SK-N-SH (cell line): ENCODE data around the gene ENDOV. TPM values are rescaled to one million over a fixed set of nuclear protein-coding genes. Genes with fewer than 3 reads are reported as not detected.

Experiments
- CTCF ChIA-PET: fragments of 300-600, 350-600 bp; formaldehyde crosslinking; extraction: SDS; loops from one replicate; lab custom pipeline; 2021; lab: Yijun Ruan, JAX
- POLR2A ChIA-PET: fragments of 350-600 bp; sonication (Branson Sonifier 250); formaldehyde crosslinking; extraction: SDS; loops from one replicate; lab custom pipeline; 2020; ENCODE audit warnings: antibody characterized with exemption, inconsistent platforms; lab: Yijun Ruan, JAX
- DNase-seq: peaks from one replicate; pipeline ENCODE4 v3.0.0; 2012
- H2AFZ ChIP-seq: fragments of 200-600 bp; sonication (generic); 2 replicates; pipeline ENCODE4 v1.8.1; 2016; ENCODE audit warnings: antibody characterized with exemption, mild to moderate bottlenecking, low read depth
- H3F3A ChIP-seq: fragments of 200-600 bp; sonication (generic); replicated peaks from 2 replicates; pipeline ENCODE3; 2016; ENCODE audit warnings: antibody characterized with exemption, mild to moderate bottlenecking; ENCODE audit not compliant: insufficient read depth
- H3K27ac ChIP-seq, 2 experiments: fragments of 200-500 bp in 1 of 2; fragments of 200-600 bp in 1 of 2; sonication (Bioruptor generic) in 1 of 2; sonication (generic), shearing (Covaris generic) in 1 of 2; 2 replicates each; pipeline versions ENCODE4 v1.5.1 to v1.6.1; 2014 to 2016; ENCODE audit warnings: low read depth in 2 of 2, inconsistent platforms in 1 of 2, low read length in 1 of 2, mild to moderate bottlenecking in 1 of 2, mixed read lengths in 1 of 2
- H3K27me3 ChIP-seq: fragments of 200-600 bp; sonication (generic), shearing (Covaris generic); 2 replicates; pipeline ENCODE4 v1.6.1; 2016; ENCODE audit warnings: mixed run types; ENCODE audit not compliant: insufficient read depth
- H3K36me3 ChIP-seq, 2 experiments: fragments of 200-500 bp in 1 of 2; fragments of 200-600 bp in 1 of 2; sonication (Bioruptor generic) in 1 of 2; sonication (generic) in 1 of 2; replicated peaks in 1 of 2; 2 replicates each; pipeline versions ENCODE3 to v1.5.1; 2014 to 2016; ENCODE audit warnings: low read length in 1 of 2, mild to moderate bottlenecking in 1 of 2; ENCODE audit not compliant: insufficient read depth in 2 of 2, control insufficient read depth in 1 of 2
- H3K4me1 ChIP-seq, 2 experiments: fragments of 200-500 bp in 1 of 2; fragments of 200-600 bp in 1 of 2; sonication (Bioruptor generic) in 1 of 2; sonication (generic), shearing (Covaris generic) in 1 of 2; 2 replicates each; pipeline versions ENCODE4 v1.5.1 to v1.6.1; 2014 to 2016; ENCODE audit warnings: low read depth in 1 of 2, low read length in 1 of 2, mixed run types in 1 of 2; ENCODE audit not compliant: insufficient read depth in 2 of 2, control insufficient read depth in 1 of 2
- H3K4me2 ChIP-seq: fragments of 200-600 bp; sonication (generic), shearing (Covaris generic); 2 replicates; pipeline ENCODE4 v1.6.1; 2017; ENCODE audit warnings: mixed run types
- H3K4me3 ChIP-seq, 2 experiments: fragments of 200-500 bp in 1 of 2; fragments of 200-600 bp in 1 of 2; sonication (Bioruptor generic) in 1 of 2; sonication (generic), shearing (Covaris generic) in 1 of 2; 2 replicates each; pipeline versions ENCODE4 v1.5.1 to v1.8.1; 2014 to 2016; ENCODE audit warnings: low read depth in 2 of 2, inconsistent platforms in 1 of 2, low read length in 1 of 2, mild to moderate bottlenecking in 1 of 2, mixed read lengths in 1 of 2, moderate library complexity in 1 of 2
- H3K79me2 ChIP-seq: fragments of 200-600 bp; sonication (generic); 2 replicates; pipeline ENCODE4 v1.8.1; 2017; ENCODE audit warnings: mild to moderate bottlenecking; ENCODE audit not compliant: insufficient read depth
- H3K9ac ChIP-seq: fragments of 200-600 bp; sonication (generic); 2 replicates; pipeline ENCODE4 v1.6.1; 2017; ENCODE audit warnings: mixed run types
- H3K9me2 ChIP-seq: fragments of 200-600 bp; sonication (generic); 2 replicates; pipeline ENCODE4 v1.6.1; 2017; ENCODE audit warnings: mixed run types
- H3K9me3 ChIP-seq: fragments of 200-600 bp; sonication (generic); 2 replicates; pipeline ENCODE4 v1.6.1; 2017; ENCODE audit warnings: mixed run types, mild to moderate bottlenecking, moderate library complexity
- H4K20me1 ChIP-seq: fragments of 200-600 bp; sonication (generic); 2 replicates; pipeline ENCODE4 v1.6.1; 2017; ENCODE audit warnings: mild to moderate bottlenecking, mixed run types; ENCODE audit not compliant: insufficient read depth
- CHD2 ChIP-seq: fragments of 150-350 bp; IDR thresholded peaks from 2 replicates; pipeline ENCODE4 v1.6.1; 2018; ENCODE audit warnings: low read length; ENCODE audit not compliant: partially characterized antibody
- ELF1 ChIP-seq: IDR thresholded peaks from 2 replicates; pipeline ENCODE4 v1.4.0; 2012
- EP300 ChIP-seq, 2 experiments: IDR thresholded peaks; 2 replicates each; pipeline versions ENCODE4 v1.4.0 to v1.6.1; 2012; ENCODE audit warnings: borderline replicate concordance in 1 of 2, low read depth in 1 of 2, low read length in 1 of 2
- EZH2phosphoT487 ChIP-seq: fragments of 200-600 bp; sonication (generic); IDR thresholded peaks from 2 replicates; pipeline ENCODE4 v1.6.1; 2017; ENCODE audit warnings: low read depth, mixed run types, mild to moderate bottlenecking, antibody characterized with exemption, moderate library complexity, borderline replicate concordance
- FOSL2 ChIP-seq: IDR thresholded peaks from 2 replicates; pipeline ENCODE4 v1.4.0; 2012; ENCODE audit warnings: low read depth, mild to moderate bottlenecking, moderate library complexity, borderline replicate concordance
- IRF3 ChIP-seq: fragments of 150-350 bp; IDR thresholded peaks from 2 replicates; pipeline ENCODE4 v1.6.1; 2016; ENCODE audit warnings: mild to moderate bottlenecking, low read depth, low read length
- JUND ChIP-seq: IDR thresholded peaks from 2 replicates; pipeline ENCODE4 v1.4.0; 2012
- MAX ChIP-seq: IDR thresholded peaks from 2 replicates; pipeline ENCODE4 v1.4.0; 2012; ENCODE audit warnings: low read depth
- MEF2A ChIP-seq: IDR thresholded peaks from 2 replicates; pipeline ENCODE4 v1.4.0; 2012; ENCODE audit warnings: low read depth, borderline replicate concordance
- MXI1 ChIP-seq: IDR thresholded peaks from 2 replicates; pipeline ENCODE4 v1.6.1; 2012; ENCODE audit warnings: mild to moderate bottlenecking, low read depth, low read length, improper control_type of control experiment
- NFIC ChIP-seq: IDR thresholded peaks from 2 replicates; pipeline ENCODE4 v1.4.0; 2012; ENCODE audit warnings: borderline replicate concordance
- NRF1 ChIP-seq: IDR thresholded peaks from 2 replicates; pipeline ENCODE4 v1.6.1; 2012; ENCODE audit warnings: low read depth, mild to moderate bottlenecking, low read length
- RAD21 ChIP-seq: IDR thresholded peaks from 2 replicates; pipeline ENCODE4 v1.6.1; 2012; ENCODE audit warnings: mild to moderate bottlenecking, low read length
- RXRA ChIP-seq: IDR thresholded peaks from 2 replicates; pipeline ENCODE4 v1.4.0; 2012; ENCODE audit warnings: low read depth, mild to moderate bottlenecking, borderline replicate concordance
- SMC3 ChIP-seq: IDR thresholded peaks from 2 replicates; pipeline ENCODE4 v1.6.1; 2012; ENCODE audit warnings: low read depth, low read length, improper control_type of control experiment
- YY1 ChIP-seq: IDR thresholded peaks from 2 replicates; pipeline ENCODE4 v1.4.0; 2012; ENCODE audit warnings: low read depth, mild to moderate bottlenecking
- ZBTB33 ChIP-seq: IDR thresholded peaks from 2 replicates; pipeline ENCODE4 v1.4.0; 2012; ENCODE audit warnings: low read depth, borderline replicate concordance
- WGBS: methylation state at CpG from one replicate; pipeline ENCODE4 v1.1.6; 2017; ENCODE audit warnings: low lambda C conversion rate; 5-methylcytosine and 5-hydroxymethylcytosine counted together
- polyA plus RNA-seq, 3 experiments: library from polyadenylated mRNA; depleted of rRNA; stranded (reverse); fragments of >200 nt; gene quantifications; 2 replicates each; pipeline ENCODE4 v1.2.3, GENCODE V29; 2012

The ENDOV gene
- polyA plus RNA-seq, 1 of the 3 experiments (the other 2 are of a cell fraction) = 83.6 TPM

GRCh38 chr17:80445726-80446110 lies 30.8 kb downstream of the ENDOV start:
- no peaks in the 10 kb centered on the region for H3K79me2 ChIP-seq
- H3K9me3 ChIP-seq = no peaks in the 10 kb centered on the region
- no peak overlapping the region for H3K27ac ChIP-seq
- H3K9ac ChIP-seq = no peak overlapping the region
- 74% methylated on average over 10 of the region's 10 CpGs for WGBS
- no peak for DNase-seq
- no peaks in the 10 kb centered on the region for H3F3A ChIP-seq
- no peaks in the 10 kb centered on the region for H3K27me3 ChIP-seq
- TF ChIP-seq MAX = no peak
- TF ChIP-seq ELF1 = no peak
- TF ChIP-seq MXI1 = no peak
- TF ChIP-seq JUND = no peak
- no peak for TF ChIP-seq SMC3
- no peak for TF ChIP-seq MEF2A
- TF ChIP-seq NRF1 = no peak
- TF ChIP-seq NFIC = no peak
- TF ChIP-seq EZH2phosphoT487 = no peak
- TF ChIP-seq EP300 (IDR thresholded peaks at IDR 0.05; ENCODE audit: borderline replicate concordance in 1 of 2, low read depth in 1 of 2, low read length in 1 of 2) = no peak
- no peak for TF ChIP-seq ZBTB33
- TF ChIP-seq IRF3 = no peak
- TF ChIP-seq FOSL2 = no peak
- no peaks in the 10 kb centered on the region for H3K9me2 ChIP-seq
- POLR2A ChIA-PET = interaction anchor here (1.0 to 1.5 kb wide), 2 partner anchors 9 to 19 kb away, joined by 3 to 4 read pairs; no protein-coding TSS in a partner anchor
- no peak overlapping the region for H3K4me2 ChIP-seq
- peaks cover 12% of the 10 kb centered on the region; the same call in 1 of the 2 replicates for H4K20me1 ChIP-seq
- no peak overlapping the region for H3K4me3 ChIP-seq
- no peak overlapping the region for H2AFZ ChIP-seq
- H3K36me3 ChIP-seq = no peaks in the 10 kb centered on the region
- CTCF ChIA-PET = interaction anchor here (0.6 to 1.6 kb wide), 3 partner anchors 18 to 755 kb away, joined by 3 to 6 read pairs (median 5); no protein-coding TSS in a partner anchor
- H3K4me1 ChIP-seq = peaks cover 0 to 10% of the 10 kb centered on the region in 2 experiments; a peak in 1 of 4 replicates

GRCh38 chr17:80446645-80447405 lies 31.9 kb downstream of the ENDOV start:
- H3K4me2 ChIP-seq = no peak overlapping the region
- no peaks in the 10 kb centered on the region for H3K9me2 ChIP-seq
- no peaks in the 10 kb centered on the region for H3F3A ChIP-seq
- no peak for DNase-seq
- H4K20me1 ChIP-seq = 0 out of 2 replicates have a peak, but pooled peaks cover 5% of the 10 kb centered on the region
- 53% methylated on average over 10 of the region's 12 CpGs for WGBS
- H3K9ac ChIP-seq = no peak overlapping the region
- H3K27ac ChIP-seq = no peak overlapping the region
- H3K36me3 ChIP-seq = no peaks in the 10 kb centered on the region
- H3K79me2 ChIP-seq = no peaks in the 10 kb centered on the region
- H3K9me3 ChIP-seq = no peaks in the 10 kb centered on the region
- no peak overlapping the region for H2AFZ ChIP-seq
- POLR2A ChIA-PET = interaction anchor here (1.0 kb wide), 1 partner anchor 8 kb away, joined by 4 read pairs; no protein-coding TSS in a partner anchor
- H3K4me3 ChIP-seq = no peak overlapping the region
- CTCF ChIA-PET = interaction anchor here (1.0 to 1.2 kb wide), 2 partner anchors 19 to 129 kb away, joined by 5 to 6 read pairs; no protein-coding TSS in a partner anchor
- peaks cover 0 to 14% of the 10 kb centered on the region in 2 experiments; a peak in 1 of 4 replicates for H3K4me1 ChIP-seq
- H3K27me3 ChIP-seq = no peaks in the 10 kb centered on the region
- TF ChIP-seq FOSL2 = no peak
- TF ChIP-seq CHD2 = no peak
- no peak for TF ChIP-seq RXRA
- no peak for TF ChIP-seq YY1
- no peak for TF ChIP-seq EZH2phosphoT487
- TF ChIP-seq ELF1 = no peak
- no peak for TF ChIP-seq RAD21
- TF ChIP-seq, all 33 proteins: peak for 0
